ENCODE measurements around the gene LINGO1. TPM values are rescaled to one million over a fixed set of nuclear protein-coding genes. Genes with fewer than 3 reads are reported as not detected.

LINGO1 gene
- total and polyA plus RNA-seq, 8 donors = 0.25 to 1.3 (median 0.57) TPM; not detected in 4

DNA sequence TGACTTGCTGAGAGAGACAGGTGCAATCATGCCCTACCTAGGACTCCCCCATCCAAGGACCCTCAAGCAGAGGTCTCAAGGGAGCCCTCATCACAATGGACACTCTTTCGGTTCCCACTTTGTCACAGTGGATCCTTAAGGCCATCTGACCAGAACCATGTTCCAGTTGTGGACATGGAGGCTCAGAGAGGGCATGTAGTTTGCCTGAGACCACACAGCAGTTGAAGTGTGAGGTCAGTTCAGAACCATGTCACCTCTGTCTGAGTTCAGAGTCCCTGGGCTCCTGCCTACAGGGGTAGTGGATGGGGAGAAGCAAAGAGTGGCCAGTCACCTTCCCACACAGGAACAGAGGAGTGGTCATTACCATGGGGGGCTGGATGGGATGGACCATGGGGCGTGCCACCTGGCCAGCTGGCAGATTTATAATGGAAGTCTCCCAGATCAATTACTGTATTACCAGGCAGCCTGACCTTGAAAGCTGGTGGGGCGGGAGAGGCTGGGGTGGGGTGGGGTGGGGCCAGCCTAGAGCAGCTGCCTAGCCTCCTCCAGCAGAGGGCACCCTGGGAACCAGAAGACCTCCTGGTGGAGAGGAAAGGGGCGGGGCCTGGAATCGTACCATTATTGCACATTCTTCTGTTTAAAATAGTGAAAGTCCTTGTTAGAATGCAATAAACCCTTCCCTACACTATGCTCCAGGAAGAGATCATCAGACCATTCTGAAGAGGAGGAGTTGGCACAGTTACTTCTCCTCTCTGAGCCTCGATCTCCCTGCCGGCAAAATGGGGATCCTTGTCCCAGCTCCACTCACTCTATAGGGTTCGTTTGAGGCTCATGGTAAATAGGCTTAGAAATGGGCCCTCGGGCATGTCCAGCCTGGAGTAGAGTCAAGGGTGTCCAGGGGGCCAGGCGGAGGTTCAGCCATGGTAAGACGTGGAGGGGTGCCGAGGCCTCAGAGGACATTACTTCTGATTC is 26.9 kb upstream of the LINGO1 start:
- intact Hi-C loops (cut with DNase I; ENCODE audit: low total_unique reads) = loop anchor here (10.0 kb wide), 1 partner anchor 75 kb away; no protein-coding TSS in a partner anchor
- TF ChIP-seq, protein P1, sequence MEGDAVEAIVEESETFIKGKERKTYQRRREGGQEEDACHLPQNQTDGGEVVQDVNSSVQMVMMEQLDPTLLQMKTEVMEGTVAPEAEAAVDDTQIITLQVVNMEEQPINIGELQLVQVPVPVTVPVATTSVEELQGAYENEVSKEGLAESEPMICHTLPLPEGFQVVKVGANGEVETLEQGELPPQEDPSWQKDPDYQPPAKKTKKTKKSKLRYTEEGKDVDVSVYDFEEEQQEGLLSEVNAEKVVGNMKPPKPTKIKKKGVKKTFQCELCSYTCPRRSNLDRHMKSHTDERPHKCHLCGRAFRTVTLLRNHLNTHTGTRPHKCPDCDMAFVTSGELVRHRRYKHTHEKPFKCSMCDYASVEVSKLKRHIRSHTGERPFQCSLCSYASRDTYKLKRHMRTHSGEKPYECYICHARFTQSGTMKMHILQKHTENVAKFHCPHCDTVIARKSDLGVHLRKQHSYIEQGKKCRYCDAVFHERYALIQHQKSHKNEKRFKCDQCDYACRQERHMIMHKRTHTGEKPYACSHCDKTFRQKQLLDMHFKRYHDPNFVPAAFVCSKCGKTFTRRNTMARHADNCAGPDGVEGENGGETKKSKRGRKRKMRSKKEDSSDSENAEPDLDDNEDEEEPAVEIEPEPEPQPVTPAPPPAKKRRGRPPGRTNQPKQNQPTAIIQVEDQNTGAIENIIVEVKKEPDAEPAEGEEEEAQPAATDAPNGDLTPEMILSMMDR (IDR thresholded peaks at IDR 0.05) = no peak
- TF ChIP-seq EP300 (IDR thresholded peaks at IDR 0.05) (no peak), POLR2AphosphoS5 (IDR thresholded peaks at IDR 0.05) (no peak), POLR2A (IDR thresholded peaks at IDR 0.05) (no peak)
- Histone ChIP-seq H3K4me1 (peaks cover 0 to 4% (median 0%) of the 10 kb centered on the region in 4 donors), H3K27me3 (peaks cover 0 to 88% (median 13%) of the 10 kb centered on the region in 3 donors), H3K36me3 (no peaks in the 10 kb centered on the region), H3K27ac (no peak overlapping the region), H3K9me3 (peaks cover 0 to under 1% (median 0%) of the 10 kb centered on the region in 4 donors), H3K4me3 (no peak overlapping the region)
- peak; percentile 36 to 89 for DNase-seq
- WGBS, 5 donors = 55 to 61% (median 58%) methylated on average over 12 of the region's 12 CpGs

DNA sequence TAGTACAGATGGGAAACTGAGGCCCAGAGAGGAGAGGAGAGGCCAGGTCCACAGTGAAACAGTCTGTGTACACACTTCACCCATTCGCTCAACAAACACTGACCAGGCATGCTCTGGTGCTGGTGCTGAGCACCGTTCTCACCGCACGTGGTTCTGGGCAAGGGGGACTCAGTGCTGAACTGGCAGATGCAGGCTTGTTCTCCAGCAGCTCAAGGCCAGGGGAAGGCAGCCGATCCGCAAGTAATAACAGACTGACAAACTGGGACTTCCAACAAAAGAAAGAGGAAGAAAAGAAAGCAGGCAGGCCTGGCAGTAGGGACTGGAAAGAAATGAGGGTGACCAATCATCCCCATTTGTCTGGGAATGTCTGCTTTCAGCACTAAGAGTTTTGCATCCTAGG is 25.6 kb upstream of the LINGO1 start:
- Histone ChIP-seq H3K27ac (no peak overlapping the region), H3K9me3 (peaks cover 5 to 11% (median 9%) of the 10 kb centered on the region in 4 donors), H3K36me3 (no peaks in the 10 kb centered on the region), H3K4me1 (peaks cover 0 to 4% (median 0%) of the 10 kb centered on the region in 4 donors), H3K4me3 (no peak overlapping the region), H3K27me3 (peaks cover 0 to 88% (median 13%) of the 10 kb centered on the region in 3 donors)
- WGBS, 5 donors = 73 to 86% (median 79%) methylated on average over 6 of the region's 6 CpGs
- intact Hi-C loops (cut with DNase I; ENCODE audit: low total_unique reads) = loop anchor here (10.0 kb wide), 1 partner anchor 76 kb away; no protein-coding TSS in a partner anchor
- no peak for DNase-seq
- TF ChIP-seq POLR2AphosphoS5 (IDR thresholded peaks at IDR 0.05) = no peak

- WGBS, 5 donors = 61 to 77% (median 75%) methylated on average over 18 to 23 of the region's 23 CpGs
- TF ChIP-seq POLR2AphosphoS5 (IDR thresholded peaks at IDR 0.05) (no peak), POLR2A (IDR thresholded peaks at IDR 0.05) (no peak), EP300 (IDR thresholded peaks at IDR 0.05) (no peak)
- TF ChIP-seq, protein P1 (IDR thresholded peaks at IDR 0.05) = no peak
- Histone ChIP-seq H3K4me1 (peaks cover 0 to 4% (median 0%) of the 10 kb centered on the region in 4 donors), H3K36me3 (no peaks in the 10 kb centered on the region), H3K27me3 (peaks cover 0 to 87% (median 13%) of the 10 kb centered on the region in 3 donors), H3K27ac (no peak overlapping the region), H3K9me3 (peaks cover 5 to 11% (median 9%) of the 10 kb centered on the region in 4 donors), H3K4me3 (no peak overlapping the region)
- intact Hi-C loops (cut with DNase I; ENCODE audit: low total_unique reads) = loop anchor here (10.0 kb wide), 1 partner anchor 77 kb away; no protein-coding TSS in a partner anchor
- DNase-seq = no peak
Measured at GRCh38 chr15:77657634-77658238, 25.0 kb upstream of the LINGO1 start.

DNA sequence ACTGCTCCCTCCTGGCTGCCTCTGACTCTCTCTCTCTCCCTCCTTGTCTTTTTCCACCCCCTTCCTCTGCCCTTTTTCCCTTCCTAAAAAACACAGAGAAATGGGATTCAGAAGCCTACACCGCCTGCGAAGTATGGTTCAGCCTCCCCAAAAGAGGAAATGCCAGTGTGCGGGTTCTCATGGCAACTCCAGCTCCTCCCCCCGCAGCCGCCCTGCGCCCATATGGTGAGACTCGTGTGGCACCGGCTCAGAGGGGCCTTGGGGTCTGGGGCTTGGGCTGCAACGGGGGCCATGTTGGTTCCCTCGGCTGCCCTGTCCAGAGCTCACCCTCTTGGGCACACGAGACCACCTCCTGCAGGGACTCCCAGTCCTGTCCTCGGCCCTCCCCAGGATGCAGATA is 23.6 kb upstream of the LINGO1 start:
- WGBS, 5 donors = 59 to 74% (median 69%) methylated on average over 11 to 12 of the region's 12 CpGs
- Histone ChIP-seq H3K4me3 (no peak overlapping the region), H3K9me3 (peaks cover 5 to 11% (median 9%) of the 10 kb centered on the region in 4 donors), H3K4me1 (peaks cover 0 to 4% (median 0%) of the 10 kb centered on the region in 4 donors), H3K27me3 (peaks cover 0 to 74% (median 13%) of the 10 kb centered on the region in 3 donors), H3K27ac (no peak overlapping the region), H3K36me3 (no peaks in the 10 kb centered on the region)
- intact Hi-C loops (cut with DNase I; ENCODE audit: low total_unique reads) = loop anchor here (10.0 kb wide), 1 partner anchor 79 kb away; no protein-coding TSS in a partner anchor
- TF ChIP-seq, protein P1 (IDR thresholded peaks at IDR 0.05) = no peak
- TF ChIP-seq POLR2A (IDR thresholded peaks at IDR 0.05) (no peak), EP300 (IDR thresholded peaks at IDR 0.05) (no peak), POLR2AphosphoS5 (IDR thresholded peaks at IDR 0.05) (no peak)
- DNase-seq = no peak
